ENCODE measurements around the gene SAAL1. TPM values are rescaled to one million over a fixed set of nuclear protein-coding genes. Genes with fewer than 3 reads are reported as not detected.

The SAAL1 gene
- total and polyA plus RNA-seq, 2 donors (not counting 1 experiment from before 2014, with no cell fraction given) = 15.0 to 20.0 TPM

- TF ChIP-seq EZH2 (IDR thresholded peaks at IDR 0.05; ENCODE audit: low read length, missing control alignments) = no peak
- TF ChIP-seq, protein P1, sequence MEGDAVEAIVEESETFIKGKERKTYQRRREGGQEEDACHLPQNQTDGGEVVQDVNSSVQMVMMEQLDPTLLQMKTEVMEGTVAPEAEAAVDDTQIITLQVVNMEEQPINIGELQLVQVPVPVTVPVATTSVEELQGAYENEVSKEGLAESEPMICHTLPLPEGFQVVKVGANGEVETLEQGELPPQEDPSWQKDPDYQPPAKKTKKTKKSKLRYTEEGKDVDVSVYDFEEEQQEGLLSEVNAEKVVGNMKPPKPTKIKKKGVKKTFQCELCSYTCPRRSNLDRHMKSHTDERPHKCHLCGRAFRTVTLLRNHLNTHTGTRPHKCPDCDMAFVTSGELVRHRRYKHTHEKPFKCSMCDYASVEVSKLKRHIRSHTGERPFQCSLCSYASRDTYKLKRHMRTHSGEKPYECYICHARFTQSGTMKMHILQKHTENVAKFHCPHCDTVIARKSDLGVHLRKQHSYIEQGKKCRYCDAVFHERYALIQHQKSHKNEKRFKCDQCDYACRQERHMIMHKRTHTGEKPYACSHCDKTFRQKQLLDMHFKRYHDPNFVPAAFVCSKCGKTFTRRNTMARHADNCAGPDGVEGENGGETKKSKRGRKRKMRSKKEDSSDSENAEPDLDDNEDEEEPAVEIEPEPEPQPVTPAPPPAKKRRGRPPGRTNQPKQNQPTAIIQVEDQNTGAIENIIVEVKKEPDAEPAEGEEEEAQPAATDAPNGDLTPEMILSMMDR (conservative IDR thresholded peaks at IDR 0.05 in 1 of 2, IDR thresholded peaks at IDR 0.05 in 1 of 2; ENCODE audit: low read depth in 1 of 2, low read length in 2 of 2) = no peak
- Histone ChIP-seq H3K9ac (ENCODE audit: insufficient read depth, low read length) (no peak overlapping the region), H3K9me3 (ENCODE audit: control insufficient read depth, insufficient read depth, low read depth, low read length) (no peaks in the 10 kb centered on the region), H3K4me2 (ENCODE audit: extremely low read depth, insufficient read depth, low read length) (no peak overlapping the region), H3K4me3 (replicated peaks in 1 of 4; ENCODE audit: control extremely low read depth in 1 of 4, insufficient read depth in 1 of 4, low read depth in 3 of 4, low read length in 4 of 4) (no peak overlapping the region), H3K79me2 (ENCODE audit: control insufficient read depth, insufficient read depth, low read length) (peaks cover 12% of the 10 kb centered on the region), H4K20me1 (ENCODE audit: control insufficient read depth, extremely low read depth, insufficient read depth, low read length) (no peaks in the 10 kb centered on the region), H3K27ac (ENCODE audit: insufficient read depth, low read length) (no peak overlapping the region), H2AFZ (ENCODE audit: low read length) (no peak overlapping the region), H3K27me3 (ENCODE audit: control insufficient read depth, insufficient read depth, low read length) (no peaks in the 10 kb centered on the region), H3K36me3 (ENCODE audit: control insufficient read depth, insufficient read depth, low read length) (no peaks in the 10 kb centered on the region), H3K4me1 (ENCODE audit: control insufficient read depth, extremely low read depth, insufficient read depth, low read length) (peaks cover 3% of the 10 kb centered on the region)
- DNase-seq (ENCODE audit: low read depth in 2 of 2) = no peak
These were observed 2.4 kb upstream of the SAAL1 start for GRCh38 chr11:18108254-18108653.

GRCh38 chr11:18106688-18107087 lies 806 bp upstream of the SAAL1 start:
- Histone ChIP-seq H3K27me3 (ENCODE audit: control insufficient read depth, insufficient read depth, low read length) (no peaks in the 10 kb centered on the region), H3K4me3 (replicated peaks in 1 of 4; ENCODE audit: control extremely low read depth in 1 of 4, insufficient read depth in 1 of 4, low read depth in 3 of 4, low read length in 4 of 4) (peak overlapping the region in 1 of 4 experiments; percentile 91), H2AFZ (ENCODE audit: low read length) (peak overlapping the region; percentile 30), H3K4me2 (ENCODE audit: extremely low read depth, insufficient read depth, low read length) (no peak overlapping the region), H3K27ac (ENCODE audit: insufficient read depth, low read length) (no peak overlapping the region), H3K36me3 (ENCODE audit: control insufficient read depth, insufficient read depth, low read length) (peaks cover 2% of the 10 kb centered on the region), H4K20me1 (ENCODE audit: control insufficient read depth, extremely low read depth, insufficient read depth, low read length) (no peaks in the 10 kb centered on the region), H3K4me1 (ENCODE audit: control insufficient read depth, extremely low read depth, insufficient read depth, low read length) (peaks cover 3% of the 10 kb centered on the region), H3K9ac (ENCODE audit: insufficient read depth, low read length) (no peak overlapping the region), H3K79me2 (ENCODE audit: control insufficient read depth, insufficient read depth, low read length) (peaks cover 12% of the 10 kb centered on the region), H3K9me3 (ENCODE audit: control insufficient read depth, insufficient read depth, low read depth, low read length) (no peaks in the 10 kb centered on the region)
- DNase-seq (ENCODE audit: low read depth in 2 of 2) = peak; percentile 26 to 29
- TF ChIP-seq, protein P1 (conservative IDR thresholded peaks at IDR 0.05 in 1 of 2, IDR thresholded peaks at IDR 0.05 in 1 of 2; ENCODE audit: low read depth in 1 of 2, low read length in 2 of 2) = no peak
- no peak for TF ChIP-seq EZH2 (IDR thresholded peaks at IDR 0.05; ENCODE audit: low read length, missing control alignments)

GRCh38 chr11:18105086-18105801 lies 638 bp downstream of the SAAL1 start:
- Histone ChIP-seq H3K4me2 (ENCODE audit: extremely low read depth, insufficient read depth, low read length) (peak overlapping the region; percentile 94), H3K79me2 (ENCODE audit: control insufficient read depth, insufficient read depth, low read length) (peaks cover 12% of the 10 kb centered on the region), H2AFZ (ENCODE audit: low read length) (peak overlapping the region; percentile 98), H3K4me1 (ENCODE audit: control insufficient read depth, extremely low read depth, insufficient read depth, low read length) (peaks cover 3% of the 10 kb centered on the region), H3K9me3 (ENCODE audit: control insufficient read depth, insufficient read depth, low read depth, low read length) (no peaks in the 10 kb centered on the region), H3K36me3 (ENCODE audit: control insufficient read depth, insufficient read depth, low read length) (peaks cover 2% of the 10 kb centered on the region), H3K4me3 (replicated peaks in 1 of 4; ENCODE audit: control extremely low read depth in 1 of 4, insufficient read depth in 1 of 4, low read depth in 3 of 4, low read length in 4 of 4) (peak overlapping the region; percentile 87 to 92 (median 91)), H4K20me1 (ENCODE audit: control insufficient read depth, extremely low read depth, insufficient read depth, low read length) (no peaks in the 10 kb centered on the region), H3K27me3 (ENCODE audit: control insufficient read depth, insufficient read depth, low read length) (no peaks in the 10 kb centered on the region), H3K27ac (ENCODE audit: insufficient read depth, low read length) (peak overlapping the region; percentile 69), H3K9ac (ENCODE audit: insufficient read depth, low read length) (peak overlapping the region; percentile 76)
- no peak for DNase-seq (ENCODE audit: low read depth in 2 of 2)
- TF ChIP-seq EZH2 (IDR thresholded peaks at IDR 0.05; ENCODE audit: low read length, missing control alignments) = no peak
- TF ChIP-seq, protein P1 (conservative IDR thresholded peaks at IDR 0.05 in 1 of 2, IDR thresholded peaks at IDR 0.05 in 1 of 2; ENCODE audit: low read depth in 1 of 2, low read length in 2 of 2) = no peak

All from fibroblast of lung (primary cell).